Cortex of kidney (tissue), 1 donor: ENCODE data around the gene MTF2.
"Not testable (repeated sequence)": the region's sequence is repeated elsewhere in the genome, so short reads cannot be mapped to it uniquely, and the experiment has no call there.

ENCODE experiments used
- DNase-seq: peaks from one replicate; lab custom pipeline; 2025; lab: John Stamatoyannopoulos, UW

MTF2 gene

GRCh38 chr1:93078986-93079654, at the start of gene MTF2:
Gene MTF2 (plus strand): TSS chr1:93079283. CDS start chr1:93079527, 244 bp downstream.
- DNase-seq: peak; percentile 68

DNA sequence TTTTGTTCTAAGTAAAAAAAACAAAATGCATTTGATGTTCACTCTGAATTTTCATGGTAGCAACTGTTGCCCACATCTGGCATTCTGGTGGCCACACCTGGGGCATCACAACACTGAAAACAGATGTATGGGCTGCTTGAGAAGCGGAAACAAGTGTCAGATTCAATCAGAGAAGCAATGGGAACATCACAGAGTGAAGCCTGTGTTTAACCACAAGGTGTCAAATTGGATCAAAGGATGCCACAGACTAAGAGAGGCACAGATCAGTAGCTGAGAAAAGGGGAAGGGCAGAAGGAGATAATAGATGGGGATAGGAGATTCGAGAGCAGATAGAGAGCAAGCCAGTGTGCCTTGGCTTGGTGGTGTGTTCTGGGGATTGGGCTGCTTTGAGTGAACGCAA, 49.8 kb upstream of the MTF2 start:
- DNase-seq: no peak

GRCh38 chr1:93030191-93030590, 48.9 kb upstream of the MTF2 start:
- DNase-seq: not testable (repeated sequence)

DNA sequence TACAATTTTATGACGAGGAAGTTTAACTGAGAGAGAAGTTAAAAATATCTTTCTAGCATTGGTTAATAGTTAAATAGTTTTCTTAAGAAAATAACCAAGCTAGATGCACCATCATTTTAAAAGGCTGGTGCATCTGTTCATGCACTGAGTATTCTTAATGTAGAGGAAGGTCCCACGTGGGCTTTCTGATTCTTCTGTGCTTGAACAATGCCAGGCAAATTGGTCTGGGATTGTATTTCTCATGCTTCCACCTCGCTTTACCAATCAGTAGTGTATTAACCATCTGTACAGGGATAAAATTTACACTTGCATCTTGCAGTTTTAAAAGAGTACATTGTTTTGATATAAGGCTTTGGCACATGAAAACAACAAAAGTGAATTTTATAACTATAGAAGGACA, 47.4 kb upstream of the MTF2 start:
- no peak for DNase-seq

DNA sequence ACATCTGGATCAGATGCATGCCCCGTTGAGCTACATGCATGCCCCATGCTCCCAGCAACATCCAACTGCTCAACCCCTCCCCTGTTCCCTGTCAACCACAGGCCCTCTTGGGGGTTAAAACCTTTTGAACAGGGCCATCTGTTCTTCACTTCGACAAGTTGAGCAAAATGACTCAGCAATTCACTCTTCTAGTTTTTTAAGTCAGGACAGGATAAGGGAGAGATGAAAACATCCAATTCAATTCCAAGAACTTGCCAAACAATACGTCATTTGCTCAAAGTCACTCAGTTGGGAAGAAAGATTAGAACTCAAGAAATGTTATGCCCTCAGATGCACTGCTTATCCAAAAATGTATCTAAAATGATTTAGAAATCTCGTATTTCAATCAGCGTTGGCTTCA, 46.1 kb upstream of the MTF2 start:
- no peak for DNase-seq

- DNase-seq: no peak
Observed at GRCh38 chr1:93033785-93034184, 45.3 kb upstream of the MTF2 start.

- DNase-seq: no peak
Observed at GRCh38 chr1:93034397-93034796, 44.7 kb upstream of the MTF2 start.

GRCh38 chr1:93036672-93037071, 42.4 kb upstream of the MTF2 start:
- DNase-seq: no peak

GRCh38 chr1:93042187-93043056, 36.7 kb upstream of the MTF2 start:
- DNase-seq: no peak

- no peak for DNase-seq
Observed at GRCh38 chr1:93043057-93043557, 36.0 kb upstream of the MTF2 start.

GRCh38 chr1:93047618-93048017, 31.5 kb upstream of the MTF2 start:
- no peak for DNase-seq

GRCh38 chr1:93051961-93052360, 27.1 kb upstream of the MTF2 start:
- no peak for DNase-seq

GRCh38 chr1:93056214-93056613, 22.9 kb upstream of the MTF2 start:
- DNase-seq: no peak

DNA sequence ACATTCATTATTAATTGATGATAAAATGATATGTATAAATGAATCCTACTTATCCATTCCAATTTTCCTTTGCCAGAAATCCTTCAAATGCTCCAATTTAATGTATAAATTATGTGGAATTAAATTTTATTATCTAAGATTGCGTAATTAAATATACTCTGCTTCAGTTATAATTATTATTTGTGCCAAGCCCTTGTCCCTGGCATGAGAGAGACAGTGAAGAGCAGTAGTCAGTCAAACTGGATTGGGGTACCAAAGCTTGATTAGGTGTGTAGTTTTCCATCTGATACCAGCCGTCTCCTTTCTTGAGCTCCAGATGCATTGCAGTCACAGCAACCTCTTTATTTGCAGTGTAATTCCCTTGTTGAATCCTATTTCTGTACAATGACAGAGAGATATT, 22.4 kb upstream of the MTF2 start:
- DNase-seq: no peak

GRCh38 chr1:93061895-93062792, 16.9 kb upstream of the MTF2 start:
- DNase-seq: no peak

DNA sequence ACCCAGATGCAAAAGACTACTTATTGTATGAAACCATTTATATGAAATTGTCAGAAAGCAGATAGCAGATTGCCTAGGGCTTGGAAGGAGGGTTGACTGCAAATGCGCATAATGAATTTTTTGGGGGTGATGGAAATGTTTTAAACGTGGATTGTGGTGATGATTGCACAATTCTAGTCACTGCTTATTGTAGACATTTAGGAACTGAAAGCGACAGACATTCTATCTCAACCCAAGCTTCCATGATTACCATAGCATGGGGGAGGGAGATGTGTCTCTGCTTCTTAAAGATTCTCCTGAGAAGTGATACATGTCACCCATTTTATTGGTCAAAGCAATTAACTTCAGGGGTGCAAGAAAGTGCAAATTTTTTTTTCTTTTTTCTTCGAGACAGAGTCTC, 2.8 kb upstream of the MTF2 start:
- DNase-seq: no peak

GRCh38 chr1:93078203-93078602, 880 bp upstream of the MTF2 start:
- no peak for DNase-seq

DNA sequence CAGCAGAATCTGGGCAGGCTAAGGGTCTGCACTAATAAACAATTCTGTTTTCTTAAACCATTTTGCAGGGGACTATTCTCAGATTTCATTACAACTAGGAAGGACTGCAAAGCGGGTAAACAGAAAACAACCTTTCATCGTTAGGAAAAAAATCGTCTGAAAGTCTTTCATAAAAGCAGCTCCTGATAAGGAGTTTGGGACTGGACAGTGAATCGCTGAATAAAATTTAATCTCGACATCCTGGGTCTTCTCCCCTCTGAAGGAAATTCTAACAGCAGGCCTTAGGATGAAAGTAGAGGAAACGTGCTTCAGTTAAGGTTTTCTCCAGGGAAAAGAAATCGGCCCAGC, 471 bp upstream of the MTF2 start:
- no peak for DNase-seq

DNA sequence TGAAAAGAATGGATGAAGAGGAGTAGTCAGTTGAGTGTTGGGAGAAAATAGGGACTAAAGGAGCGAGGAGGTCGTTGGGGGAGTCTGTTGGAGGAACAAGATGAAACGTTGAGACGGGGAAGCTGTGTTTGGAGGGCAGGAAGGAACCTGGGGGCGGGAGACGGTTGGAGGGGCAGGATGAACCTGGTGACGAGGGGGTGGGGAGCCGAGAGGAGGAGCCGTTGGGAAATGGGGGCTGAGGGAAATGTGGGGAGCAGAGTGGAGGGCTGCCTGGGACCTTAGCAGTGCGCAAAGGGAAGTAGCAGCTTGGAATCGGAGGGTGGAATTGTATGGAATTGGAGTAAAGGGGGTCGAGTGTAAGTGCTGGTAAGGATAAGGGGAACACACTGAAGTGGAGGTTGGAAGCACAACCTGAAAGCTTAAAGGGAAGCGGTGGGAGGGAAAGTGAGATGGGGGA, 630 bp downstream of the MTF2 start:
- DNase-seq: no peak

- no peak for DNase-seq
Observed at GRCh38 chr1:93080179-93080823, 1.2 kb downstream of the MTF2 start.

GRCh38 chr1:93081716-93082115, 2.6 kb downstream of the MTF2 start:
- no peak for DNase-seq

DNA sequence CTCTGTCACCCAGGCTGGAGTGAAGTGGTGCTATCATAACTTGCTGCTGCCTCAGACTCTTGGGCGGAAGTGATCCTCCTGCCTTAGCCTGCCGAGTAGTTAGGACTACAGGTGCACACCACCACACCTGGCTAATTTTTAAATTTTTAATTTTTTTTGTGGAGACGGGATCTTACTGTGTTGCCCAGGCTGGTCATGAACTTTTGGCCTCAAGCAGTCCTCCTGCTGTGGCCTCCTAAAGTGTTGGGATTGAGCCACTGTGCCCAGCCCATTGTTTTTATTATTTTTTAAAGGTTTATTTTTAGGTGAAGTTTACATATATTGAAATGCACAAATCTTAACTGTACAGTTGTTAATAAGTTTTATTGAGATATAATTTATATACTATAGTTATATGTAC, 3.2 kb downstream of the MTF2 start:
- DNase-seq: no peak
